CD4-positive, alpha-beta T cell treated with Interferon alpha-2 for 1 hour (primary cell): ENCODE measurements around the gene NINJ2.
A peak's percentile ranks its signal among the peaks of the same experiment; 100 is the strongest.
"Not testable (repeated sequence)": the region's sequence is repeated elsewhere in the genome, so short reads cannot be mapped to it uniquely, and the experiment has no call there.

Experiments used
- DNase-seq, 2 donors: peaks; one replicate each; pipeline ENCODE4 v3.0.0-alpha.2; 2020 to 2022

Gene NINJ2

GRCh38 chr12:581746-582145, 81.5 kb downstream of the NINJ2 start:
- no peak for DNase-seq

- DNase-seq: no peak
These were observed 81.9 kb downstream of the NINJ2 start for GRCh38 chr12:581321-581720.

- no peak for DNase-seq
These were observed 82.4 kb downstream of the NINJ2 start for GRCh38 chr12:580813-581212.

DNA sequence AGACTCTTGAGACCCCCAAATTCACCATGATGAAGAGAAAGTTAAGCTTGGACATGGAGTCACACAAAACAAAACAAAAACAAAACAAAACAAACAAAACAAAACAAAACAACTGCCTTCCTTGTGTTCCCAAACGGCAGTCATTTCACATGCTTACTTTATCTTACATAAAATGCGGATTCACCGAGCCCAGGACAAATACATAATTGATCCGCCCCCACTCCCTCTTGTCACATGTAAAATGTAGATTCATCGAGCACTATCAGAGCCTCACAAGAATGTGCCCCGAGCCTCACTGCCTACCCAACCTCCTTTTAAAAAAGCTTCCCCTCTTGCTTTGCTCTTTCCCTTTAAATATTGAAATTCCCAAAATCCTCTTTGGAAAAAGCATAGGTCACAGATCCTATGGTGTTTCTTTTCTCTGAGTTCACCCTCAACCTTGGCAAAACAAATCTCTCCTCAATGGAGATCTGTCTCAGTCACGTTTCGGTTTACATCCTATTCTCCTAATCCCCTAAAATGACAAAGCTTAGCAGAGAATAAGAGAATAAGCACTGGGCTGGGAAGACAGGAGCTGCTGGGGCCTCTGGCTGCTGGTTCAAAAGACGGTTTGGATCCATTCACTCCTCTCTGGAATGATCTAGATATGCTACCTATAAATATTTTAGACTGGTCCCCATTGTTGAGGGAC, 83.7 kb downstream of the NINJ2 start:
- no peak for DNase-seq

DNA sequence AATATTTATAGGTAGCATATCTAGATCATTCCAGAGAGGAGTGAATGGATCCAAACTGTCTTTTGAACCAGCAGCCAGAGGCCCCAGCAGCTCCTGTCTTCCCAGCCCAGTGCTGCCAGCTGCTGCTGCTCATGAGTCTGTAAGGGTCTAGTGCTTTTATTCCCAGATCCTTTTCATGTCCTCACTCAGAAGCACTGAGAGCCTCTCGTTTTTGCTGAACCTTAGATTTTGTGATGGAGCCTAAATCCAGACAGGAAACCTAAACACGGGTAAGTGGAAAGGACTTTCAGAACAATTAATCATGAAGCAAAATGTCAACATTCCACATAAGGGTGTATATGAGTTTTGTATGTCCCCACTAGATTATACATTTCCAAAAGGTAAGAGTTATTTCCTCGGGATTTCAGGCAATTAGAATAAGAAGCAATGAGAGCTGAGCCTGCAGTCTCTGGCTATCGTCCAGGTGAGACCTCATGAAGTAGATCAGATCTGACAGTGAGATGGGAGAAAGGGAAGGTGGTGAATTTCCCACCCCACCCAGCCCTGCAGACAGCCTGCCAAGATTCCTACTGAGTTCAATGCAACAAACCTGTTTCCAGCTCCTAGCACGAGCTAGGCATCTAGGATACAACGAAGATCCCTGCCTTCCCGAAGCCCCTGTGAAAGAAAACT, 84.4 kb downstream of the NINJ2 start:
- no peak for DNase-seq

- not testable (repeated sequence) for DNase-seq
These were observed 85.1 kb downstream of the NINJ2 start for GRCh38 chr12:577994-578747.

- DNase-seq: no peak
These were observed 86.6 kb downstream of the NINJ2 start for GRCh38 chr12:576615-577110.

DNA sequence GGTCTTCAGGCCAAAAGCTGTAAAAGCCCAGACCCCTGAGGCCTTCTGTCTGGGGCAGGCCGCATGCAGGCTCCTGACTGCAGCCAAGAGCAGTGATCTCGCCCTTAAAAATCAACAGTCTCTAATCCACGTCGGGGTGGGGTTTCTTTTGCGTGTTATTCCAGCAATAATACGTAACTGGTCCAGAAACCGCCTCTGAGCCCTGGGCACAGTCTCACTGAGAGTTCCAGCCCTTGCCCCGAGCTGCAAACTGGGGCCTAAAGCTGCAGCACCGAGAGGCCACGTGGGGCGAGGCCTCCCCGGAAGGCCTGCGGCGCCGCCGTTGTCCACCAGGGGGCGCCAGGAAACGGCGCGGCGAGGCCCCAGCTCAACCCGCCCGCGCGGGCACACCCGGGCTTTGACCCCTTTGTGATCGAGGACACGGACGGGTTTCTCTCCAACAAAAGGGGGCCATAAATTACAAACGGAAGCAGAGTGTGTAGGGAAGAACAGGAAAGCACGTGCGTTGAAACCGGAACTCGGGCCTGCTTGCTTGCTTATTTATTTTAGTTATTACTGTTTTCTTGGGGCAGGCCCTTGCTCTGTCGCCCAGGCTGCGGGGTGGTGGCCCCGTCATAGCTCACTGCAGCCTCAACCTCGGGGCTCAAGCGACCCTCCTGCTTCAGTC, 87.2 kb downstream of the NINJ2 start:
- DNase-seq: peak; percentile 75 to 88

DNA sequence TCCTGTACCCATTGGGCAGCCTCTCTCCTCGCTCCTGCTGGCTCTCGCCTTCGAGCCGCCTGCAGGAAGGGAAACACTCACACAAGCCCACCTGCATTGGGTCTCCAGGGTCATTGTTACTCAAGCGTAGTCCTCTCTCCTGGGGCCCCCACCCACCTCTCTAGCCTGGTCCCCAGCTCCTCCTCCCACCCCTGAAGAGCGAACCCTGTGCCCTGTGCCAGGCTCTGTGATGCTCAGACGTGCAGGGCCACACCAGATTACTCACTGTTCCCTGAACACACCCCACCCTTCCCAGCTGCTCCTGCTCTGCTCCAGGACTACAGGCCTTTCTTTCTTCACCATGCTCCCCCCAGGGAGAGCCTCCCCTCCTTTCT, 88.1 kb downstream of the NINJ2 start:
- DNase-seq: no peak

DNA sequence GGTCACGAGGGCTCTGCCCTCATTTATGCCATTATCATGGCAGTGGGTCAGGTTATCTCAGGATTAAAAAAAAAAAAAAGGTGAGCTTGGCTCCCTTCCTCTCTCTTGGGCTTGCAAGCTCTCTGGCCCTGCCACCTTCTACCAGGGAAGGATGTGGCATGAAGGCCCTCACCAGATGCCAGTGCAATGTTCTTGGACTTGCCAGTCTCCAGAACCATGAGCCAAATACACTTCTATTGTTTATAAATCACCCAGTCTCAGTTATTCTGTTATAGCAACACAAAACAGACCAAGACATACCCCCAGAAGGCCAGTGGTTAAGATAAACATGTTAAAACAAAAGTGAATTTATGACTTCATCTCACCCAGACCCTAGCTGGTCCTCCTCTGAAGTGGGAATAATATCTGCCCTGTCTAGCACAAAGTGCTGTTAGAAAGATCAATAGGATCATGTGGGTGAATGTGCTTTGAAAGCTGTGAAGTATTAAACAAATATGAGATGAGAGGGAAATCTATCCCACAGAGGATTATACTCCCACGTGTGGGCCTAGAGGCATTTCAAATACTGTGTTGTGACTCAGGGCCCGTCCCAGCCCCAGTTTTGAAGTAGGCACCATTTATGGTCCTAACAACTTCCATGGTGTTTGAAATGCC, 88.6 kb downstream of the NINJ2 start:
- DNase-seq: no peak

- DNase-seq: no peak
These were observed 90.0 kb downstream of the NINJ2 start for GRCh38 chr12:573232-573631.

DNA sequence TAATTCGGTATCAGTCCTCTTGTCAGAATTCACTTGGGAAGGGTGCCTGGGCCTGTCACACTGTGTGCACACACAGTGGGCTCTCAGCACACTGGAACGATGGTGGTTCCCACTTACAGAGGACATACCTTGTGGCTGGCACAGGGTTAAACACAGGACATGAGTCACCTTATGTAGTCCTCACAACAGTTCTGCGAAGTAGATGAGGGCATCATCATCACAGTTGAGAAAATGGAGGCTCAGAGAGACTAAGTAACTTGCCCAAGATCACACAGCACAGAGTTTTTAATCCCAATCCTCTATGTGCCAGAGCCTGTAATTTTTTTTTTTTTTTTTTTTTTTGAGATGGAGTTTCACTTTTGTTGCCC, 90.7 kb downstream of the NINJ2 start:
- DNase-seq: no peak

- no peak for DNase-seq
These were observed 91.3 kb downstream of the NINJ2 start for GRCh38 chr12:571795-572531.

- DNase-seq: no peak
These were observed 92.1 kb downstream of the NINJ2 start for GRCh38 chr12:570921-571794.

GRCh38 chr12:570435-570920, 92.8 kb downstream of the NINJ2 start:
- no peak for DNase-seq

- peak; percentile 82 to 86 for DNase-seq
These were observed 93.3 kb downstream of the NINJ2 start for GRCh38 chr12:569803-570434.

- DNase-seq: no peak
These were observed 94.1 kb downstream of the NINJ2 start for GRCh38 chr12:569091-569676.

- DNase-seq: no peak
These were observed 94.8 kb downstream of the NINJ2 start for GRCh38 chr12:568486-568885.

- DNase-seq: no peak
These were observed 97.6 kb downstream of the NINJ2 start for GRCh38 chr12:565589-566105.

DNA sequence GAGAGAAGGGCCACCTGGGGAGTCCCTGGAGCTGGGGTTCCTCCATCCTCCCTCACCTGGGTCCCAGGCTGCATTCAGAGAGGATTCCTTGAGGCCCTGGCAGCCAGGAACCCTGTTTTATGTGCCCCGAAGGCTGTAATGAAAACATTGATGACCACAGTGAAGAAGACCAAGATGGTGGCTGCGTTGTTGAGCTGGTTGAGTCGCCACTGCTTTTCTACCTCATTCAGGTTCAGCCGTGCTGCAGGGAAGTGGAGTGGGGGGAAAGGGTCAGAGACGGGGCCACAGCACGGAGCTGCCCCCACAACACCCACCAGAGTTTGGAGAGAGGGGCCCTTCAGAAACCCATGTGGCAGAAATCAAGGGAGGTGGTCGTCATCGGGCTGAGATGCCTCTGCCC, 98.1 kb downstream of the NINJ2 start:
- no peak for DNase-seq
